ENCODE results near the gene ADARB2.

The ADARB2 gene

GRCh38 chr10:1368842-1369171 is 368.5 kb downstream of the ADARB2 start:
- TF ChIP-seq POLR2AphosphoS5 (IDR thresholded peaks at IDR 0.05; ENCODE audit: low read depth, low read length) (no peak), FOXP2 (optimal IDR thresholded peaks at IDR 0.05; ENCODE audit: borderline replicate concordance, extremely low read depth, extremely low read length, insufficient read depth) (no peak), TAF1 (IDR thresholded peaks at IDR 0.05; ENCODE audit: borderline replicate concordance, insufficient read depth, low read length) (no peak), SIN3A (IDR thresholded peaks at IDR 0.05; ENCODE audit: borderline replicate concordance, insufficient read depth, low read length) (no peak), REST (IDR thresholded peaks at IDR 0.05; ENCODE audit: insufficient read depth in 1 of 2, low read depth in 2 of 2, low read length in 2 of 2) (no peak)

GRCh38 chr10:1367938-1368841 is 369.1 kb downstream of the ADARB2 start:
- no peak for TF ChIP-seq POLR2AphosphoS5 (IDR thresholded peaks at IDR 0.05; ENCODE audit: low read depth, low read length)
- TF ChIP-seq TAF1 (IDR thresholded peaks at IDR 0.05; ENCODE audit: borderline replicate concordance, insufficient read depth, low read length), result no peak
- TF ChIP-seq REST (IDR thresholded peaks at IDR 0.05; ENCODE audit: insufficient read depth in 1 of 2, low read depth in 2 of 2, low read length in 2 of 2), result no peak
- TF ChIP-seq SIN3A (IDR thresholded peaks at IDR 0.05; ENCODE audit: borderline replicate concordance, insufficient read depth, low read length), result no peak
- TF ChIP-seq FOXP2 (optimal IDR thresholded peaks at IDR 0.05; ENCODE audit: borderline replicate concordance, extremely low read depth, extremely low read length, insufficient read depth), result no peak

GRCh38 chr10:1366811-1367425 is 370.4 kb downstream of the ADARB2 start:
- TF ChIP-seq FOXP2 (optimal IDR thresholded peaks at IDR 0.05; ENCODE audit: borderline replicate concordance, extremely low read depth, extremely low read length, insufficient read depth), result no peak
- no peak for TF ChIP-seq TAF1 (IDR thresholded peaks at IDR 0.05; ENCODE audit: borderline replicate concordance, insufficient read depth, low read length)
- no peak for TF ChIP-seq POLR2AphosphoS5 (IDR thresholded peaks at IDR 0.05; ENCODE audit: low read depth, low read length)
- no peak for TF ChIP-seq REST (IDR thresholded peaks at IDR 0.05; ENCODE audit: insufficient read depth in 1 of 2, low read depth in 2 of 2, low read length in 2 of 2)
- TF ChIP-seq SIN3A (IDR thresholded peaks at IDR 0.05; ENCODE audit: borderline replicate concordance, insufficient read depth, low read length), result no peak

- no peak for TF ChIP-seq REST (IDR thresholded peaks at IDR 0.05; ENCODE audit: insufficient read depth in 1 of 2, low read depth in 2 of 2, low read length in 2 of 2)
- no peak for TF ChIP-seq POLR2AphosphoS5 (IDR thresholded peaks at IDR 0.05; ENCODE audit: low read depth, low read length)
- no peak for TF ChIP-seq FOXP2 (optimal IDR thresholded peaks at IDR 0.05; ENCODE audit: borderline replicate concordance, extremely low read depth, extremely low read length, insufficient read depth)
- no peak for TF ChIP-seq TAF1 (IDR thresholded peaks at IDR 0.05; ENCODE audit: borderline replicate concordance, insufficient read depth, low read length)
- TF ChIP-seq SIN3A (IDR thresholded peaks at IDR 0.05; ENCODE audit: borderline replicate concordance, insufficient read depth, low read length), result no peak
Observed at GRCh38 chr10:1366322-1366691, 371.0 kb downstream of the ADARB2 start.
